HL-60/S4 treated with phorbol 12-myristate 13-acetate at 8.2 ng/mL for 4 days and 3 days (cell line): ENCODE measurements around the gene FAM168A.

Source experiments
- in situ Hi-C: fragments of 300-500 bp; cut with MboI; formaldehyde crosslinking; loops from 2 replicates; pipeline ENCODE4 v1.15.0; 2022; ENCODE audit warnings: low sequenced_read_pairs

Gene FAM168A

GRCh38 chr11:73380897-73381410, 217.0 kb downstream of the FAM168A start:
- in situ Hi-C loops, result no loop called here

GRCh38 chr11:73380331-73380730, 217.6 kb downstream of the FAM168A start:
- in situ Hi-C loops, result no loop called here

GRCh38 chr11:73379189-73379880, 218.6 kb downstream of the FAM168A start:
- in situ Hi-C loops, result no loop called here

GRCh38 chr11:73376803-73377629, 220.9 kb downstream of the FAM168A start:
- in situ Hi-C loops, result no loop called here

- in situ Hi-C loops, result no loop called here
Measured at GRCh38 chr11:73376160-73376802, 221.6 kb downstream of the FAM168A start, which contains the start of gene RELT. TSS of gene RELT (plus strand) at chr11:73376399. CDS start at chr11:73389137, 12,738 bp downstream.

- in situ Hi-C loops, result no loop called here
Measured at GRCh38 chr11:73375830-73376159, 222.1 kb downstream of the FAM168A start.

- in situ Hi-C loops, result no loop called here
Measured at GRCh38 chr11:73374151-73374550, 223.8 kb downstream of the FAM168A start.

- in situ Hi-C loops, result no loop called here
Measured at GRCh38 chr11:73372375-73372993, 225.4 kb downstream of the FAM168A start.

- in situ Hi-C loops, result no loop called here
Measured at GRCh38 chr11:73367482-73368024, 230.4 kb downstream of the FAM168A start.

GRCh38 chr11:73366953-73367352, 231.0 kb downstream of the FAM168A start:
- in situ Hi-C loops, result no loop called here

GRCh38 chr11:73366265-73366610, 231.7 kb downstream of the FAM168A start:
- in situ Hi-C loops, result no loop called here

GRCh38 chr11:73365352-73366264, 232.3 kb downstream of the FAM168A start:
- in situ Hi-C loops, result no loop called here

- in situ Hi-C loops, result no loop called here
Measured at GRCh38 chr11:73363147-73363546, 234.8 kb downstream of the FAM168A start.

- in situ Hi-C loops, result no loop called here
Measured at GRCh38 chr11:73361953-73362776, 235.7 kb downstream of the FAM168A start.

GRCh38 chr11:73360743-73361369, 237.1 kb downstream of the FAM168A start:
- in situ Hi-C loops, result no loop called here

GRCh38 chr11:73359930-73360742, 237.8 kb downstream of the FAM168A start:
- in situ Hi-C loops, result no loop called here

- in situ Hi-C loops, result no loop called here
Measured at GRCh38 chr11:73359341-73359740, 238.6 kb downstream of the FAM168A start.

- in situ Hi-C loops, result no loop called here
Measured at GRCh38 chr11:73358071-73358470, 239.8 kb downstream of the FAM168A start.
